Measurements from ENCODE around the gene TRPC4AP.

Gene TRPC4AP

DNA sequence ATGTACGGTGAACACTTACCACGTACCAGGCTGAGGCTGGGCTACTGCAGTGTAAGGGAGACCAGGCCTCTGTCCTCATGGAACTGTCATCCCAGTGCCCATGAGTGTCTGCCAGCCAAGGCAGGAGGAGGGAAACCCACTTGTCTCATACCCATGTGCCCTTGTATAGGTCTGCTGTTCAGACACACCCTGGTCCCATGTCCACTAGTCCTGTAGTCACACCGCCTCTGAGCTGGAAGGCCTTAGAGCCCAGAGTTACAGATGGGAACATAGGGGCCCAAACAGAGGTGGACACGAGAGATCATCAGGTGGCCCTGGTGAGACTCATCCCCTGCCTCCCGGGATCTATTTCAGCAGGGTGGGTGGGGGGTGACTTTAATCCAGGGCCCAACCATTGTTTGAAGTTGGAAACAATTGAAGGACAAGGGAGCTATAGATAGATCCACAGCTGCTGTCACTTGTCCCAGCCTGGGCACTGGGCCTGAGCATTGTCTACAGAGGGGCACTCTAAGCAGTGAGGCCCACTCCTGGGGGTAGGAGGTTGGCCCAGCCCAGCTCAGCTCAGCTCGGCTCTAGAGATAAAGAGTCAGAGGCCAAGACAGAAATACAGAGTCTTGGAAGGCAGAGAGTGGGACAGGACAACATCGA lies 122.3 kb downstream of the TRPC4AP start:
- no peak for DNase-seq (ENCODE audit: low read depth in 2 of 2)

DNA sequence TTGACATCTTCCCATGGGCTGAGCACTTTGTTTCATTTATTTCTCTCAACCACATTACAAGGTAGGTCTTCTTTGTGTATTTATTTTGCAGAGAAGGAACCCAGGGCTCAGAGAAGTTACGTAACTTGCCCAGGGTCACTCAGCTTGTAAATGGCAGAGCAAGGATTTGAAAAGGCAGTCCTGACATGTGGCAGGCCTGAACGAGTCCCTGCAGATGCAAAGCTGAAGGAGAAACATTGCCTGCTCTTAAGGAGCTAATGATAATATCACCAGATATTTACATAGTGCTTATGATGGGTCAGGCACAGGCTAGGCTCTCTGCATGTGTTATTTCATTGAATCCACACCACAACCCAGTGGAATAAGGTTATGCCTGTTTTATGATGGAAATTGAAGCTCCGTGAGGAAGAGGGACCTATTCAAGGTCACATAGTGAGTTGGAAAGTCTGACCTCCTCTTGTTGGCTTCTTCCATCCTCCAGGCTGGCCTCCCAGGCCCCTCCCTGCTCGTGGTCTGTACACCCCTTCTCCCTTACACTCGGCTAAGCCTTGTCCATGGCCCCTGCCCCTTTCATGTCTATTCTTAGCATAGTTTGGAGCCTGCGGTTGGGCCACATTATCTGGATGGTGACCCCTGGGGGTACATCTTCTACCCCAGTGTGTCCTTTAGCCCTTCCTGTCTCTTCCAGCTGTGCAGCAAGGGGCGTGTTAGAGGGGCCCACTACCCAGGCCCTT lies 124.4 kb downstream of the TRPC4AP start:
- DNase-seq (ENCODE audit: low read depth in 2 of 2), result no peak

DNA sequence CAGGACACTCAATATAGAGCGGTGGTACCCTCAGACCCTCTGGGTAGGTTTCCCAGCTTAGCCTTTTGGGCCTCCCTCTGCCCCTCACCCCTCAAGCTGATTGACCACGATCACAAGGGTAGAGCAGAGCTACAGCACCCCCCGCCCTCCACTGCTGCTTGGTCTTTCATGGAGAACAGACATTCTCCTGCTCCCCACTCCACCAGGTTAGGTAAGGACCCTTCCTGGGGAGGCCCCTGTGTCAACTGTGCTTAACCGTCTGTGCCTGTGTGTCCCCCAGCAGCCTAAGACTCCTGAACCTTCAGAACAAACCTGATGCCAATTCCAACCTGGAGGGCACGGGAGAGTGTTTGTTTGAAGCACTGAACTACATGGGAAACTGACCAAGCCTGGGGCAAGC lies 125.2 kb downstream of the TRPC4AP start:
- no peak for DNase-seq (ENCODE audit: low read depth in 2 of 2)

DNA sequence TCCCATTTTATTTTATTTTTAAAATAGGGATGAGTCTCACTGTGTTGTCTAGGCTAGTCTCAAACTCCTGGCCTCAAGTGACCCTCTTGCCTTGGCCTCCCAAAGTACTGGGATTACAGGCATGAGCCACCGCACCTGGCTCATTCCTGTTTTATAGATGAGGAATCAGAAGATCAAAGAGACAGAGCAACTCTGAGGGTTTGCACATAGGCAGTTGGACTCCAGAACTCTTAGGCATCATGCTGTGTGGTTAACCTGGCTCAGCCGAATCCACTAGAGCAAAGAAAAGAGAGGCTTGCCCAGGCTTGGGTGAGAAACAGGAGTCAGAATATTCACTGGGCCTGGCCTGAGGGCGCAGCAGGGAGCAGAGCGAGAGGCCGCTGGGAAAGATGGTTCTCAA lies 127.6 kb downstream of the TRPC4AP start:
- DNase-seq (ENCODE audit: low read depth in 2 of 2), result no peak

DNA sequence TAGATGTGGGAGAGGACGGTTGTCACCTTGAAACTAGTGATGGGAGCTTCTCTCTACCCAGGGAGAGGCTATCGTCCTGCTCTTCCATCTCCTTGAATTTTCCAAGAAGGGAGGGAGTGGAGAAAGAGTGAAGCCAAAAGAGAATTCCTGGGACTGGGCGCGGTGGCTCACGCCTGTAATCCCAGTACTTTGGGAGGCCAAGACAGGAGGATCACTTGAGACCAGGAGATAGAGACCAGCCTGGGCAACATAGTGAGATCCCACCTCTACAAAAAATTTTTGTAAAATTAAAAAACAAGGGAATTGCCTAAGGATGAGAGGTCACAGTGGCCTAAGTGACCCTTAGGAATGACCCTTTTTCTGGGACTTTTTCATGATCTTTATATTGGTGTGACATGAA lies 128.1 kb downstream of the TRPC4AP start:
- no peak for DNase-seq (ENCODE audit: low read depth in 2 of 2)

DNA sequence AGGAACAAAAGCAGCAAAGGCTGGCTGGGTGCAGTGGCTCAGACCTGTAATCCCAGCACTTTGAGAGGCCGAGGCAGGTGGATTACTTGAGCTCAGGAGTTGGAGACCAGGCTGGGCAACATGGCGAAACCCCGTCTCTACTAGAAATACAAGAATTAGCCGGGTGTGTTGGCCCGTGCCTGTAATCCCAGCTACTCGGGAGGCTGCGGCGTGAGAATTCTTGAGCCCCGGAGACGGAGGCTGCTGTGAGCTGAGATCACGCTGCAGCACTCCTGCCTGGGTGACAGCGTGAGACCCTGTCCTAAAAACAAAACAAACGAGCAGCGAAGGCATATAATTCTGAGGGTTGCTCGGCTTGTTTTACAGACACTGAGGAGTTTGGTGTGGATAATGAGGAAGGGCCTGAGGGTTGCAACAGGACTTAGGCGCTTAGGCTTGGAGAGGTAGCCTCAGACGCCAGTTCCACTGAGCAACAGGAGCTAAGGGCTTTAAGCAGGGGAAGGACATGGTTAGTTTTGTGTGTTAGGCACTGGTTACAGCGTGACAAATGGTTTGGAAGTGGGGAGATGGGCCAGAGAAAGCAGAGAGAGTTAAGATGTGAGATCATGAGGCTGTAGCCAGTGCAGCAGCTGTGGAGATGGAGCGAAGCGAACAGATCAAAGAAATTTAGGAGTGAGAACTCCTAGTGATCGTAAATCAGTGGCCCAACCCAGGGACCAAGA lies 135.7 kb downstream of the TRPC4AP start:
- DNase-seq (ENCODE audit: low read depth in 2 of 2), result no peak

DNA sequence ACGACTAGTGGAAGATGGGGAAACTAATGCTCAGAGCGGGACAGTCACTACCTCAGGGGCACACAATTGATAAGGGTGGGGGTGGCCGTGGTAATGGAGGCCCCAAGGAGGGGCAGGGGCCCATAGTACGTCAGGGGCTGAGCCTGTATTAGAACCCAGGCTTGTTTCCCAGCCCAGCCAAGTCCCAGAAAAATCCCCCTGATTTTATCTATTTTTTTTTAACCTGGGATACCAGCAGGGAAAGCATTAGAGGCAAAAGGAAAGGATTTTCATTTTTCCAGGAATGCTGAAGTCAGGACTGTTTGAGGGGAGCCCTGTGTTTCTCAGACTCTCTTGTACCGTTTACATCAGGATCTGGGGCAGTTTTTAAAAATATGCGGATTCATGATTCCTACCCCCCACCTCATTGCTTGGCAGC lies 136.6 kb downstream of the TRPC4AP start:
- DNase-seq (ENCODE audit: low read depth in 2 of 2), result no peak

DNA sequence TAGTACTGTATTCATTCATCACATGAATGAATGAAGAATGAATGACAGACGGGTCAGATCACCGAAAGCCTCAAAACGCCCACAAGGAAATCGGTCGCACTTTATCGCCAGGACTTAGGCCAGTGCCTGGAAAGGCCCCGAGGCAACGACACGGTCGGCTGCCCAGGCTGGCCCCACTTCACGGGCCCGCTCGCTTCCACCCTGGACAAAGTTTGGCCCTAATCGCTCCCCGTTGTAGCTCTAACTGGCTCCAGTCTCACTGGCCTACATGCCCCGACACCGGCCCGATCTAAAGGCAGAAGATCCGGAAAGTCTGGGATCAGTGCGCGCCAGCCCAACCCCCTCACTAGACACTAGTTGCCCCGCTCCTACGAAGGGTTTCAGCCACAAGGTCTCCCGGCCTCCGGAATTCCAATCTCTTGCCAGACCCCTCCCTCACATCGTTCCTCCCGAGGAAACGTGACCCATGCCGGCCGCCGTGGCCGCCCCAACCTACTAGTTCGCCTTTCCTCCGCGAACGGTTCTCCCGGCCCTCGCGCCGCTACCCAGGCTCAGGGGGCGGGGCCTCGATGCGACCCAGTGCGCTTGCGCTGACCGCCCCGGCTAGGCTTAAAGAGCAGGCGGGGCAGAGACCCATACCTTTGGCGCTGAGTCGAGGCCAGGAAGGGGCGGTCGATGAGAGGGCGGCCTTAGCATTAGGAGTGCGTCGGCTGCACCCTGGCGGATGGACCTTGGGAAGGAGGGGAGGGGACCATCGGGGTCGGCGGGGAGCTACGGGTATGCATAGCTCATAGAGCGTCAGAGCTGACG lies 137.2 kb downstream of the TRPC4AP start, which contains the start of the genes GSS and MYH7B:
Gene GSS (minus strand): TSS at position 576 of the 810 bp plus-strand sequence. CDS start 3,954 bp downstream, outside the sequence.
Gene MYH7B (plus strand): TSS at position 638 of the 810 bp plus-strand sequence. CDS start 22,138 bp downstream, outside the sequence.
- DNase-seq (ENCODE audit: low read depth in 2 of 2), result peak; percentile 89 to 93

DNA sequence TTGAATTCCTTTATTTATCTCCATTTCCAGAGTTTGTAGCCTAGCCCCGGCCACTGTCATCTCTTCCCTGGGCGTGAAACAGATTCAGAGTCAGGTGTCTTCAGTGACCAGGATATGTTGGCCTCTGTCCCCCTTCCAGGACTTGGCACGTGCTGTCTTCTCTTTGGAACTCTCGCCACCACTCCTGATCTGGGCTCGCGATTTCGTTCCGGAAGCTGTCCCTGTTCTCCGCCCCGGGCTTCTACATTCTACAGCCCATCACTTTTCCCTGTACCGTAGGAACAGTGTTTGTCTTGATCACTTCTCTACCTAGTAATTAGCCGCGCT lies 137.7 kb downstream of the TRPC4AP start:
- DNase-seq (ENCODE audit: low read depth in 2 of 2), result no peak

DNA sequence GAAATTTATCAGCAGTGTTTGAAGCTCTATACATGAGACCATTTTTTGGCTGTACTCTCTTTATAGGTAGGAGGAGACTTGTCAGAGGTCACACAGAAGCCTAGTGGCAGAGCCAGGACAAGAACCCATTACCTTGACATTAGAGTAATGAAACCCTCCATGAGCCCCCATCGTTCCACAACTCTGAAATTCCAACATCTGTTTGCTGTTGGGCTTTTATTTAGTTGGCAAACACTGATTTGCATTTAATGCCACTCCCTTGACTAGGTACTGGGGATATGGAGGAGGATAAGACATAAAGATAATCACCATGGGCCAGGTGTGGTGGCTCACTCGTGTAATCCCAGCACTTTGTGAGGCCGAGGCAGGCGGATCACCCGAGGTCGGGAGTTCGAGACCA lies 138.6 kb downstream of the TRPC4AP start:
- DNase-seq (ENCODE audit: low read depth in 2 of 2), result no peak

DNA sequence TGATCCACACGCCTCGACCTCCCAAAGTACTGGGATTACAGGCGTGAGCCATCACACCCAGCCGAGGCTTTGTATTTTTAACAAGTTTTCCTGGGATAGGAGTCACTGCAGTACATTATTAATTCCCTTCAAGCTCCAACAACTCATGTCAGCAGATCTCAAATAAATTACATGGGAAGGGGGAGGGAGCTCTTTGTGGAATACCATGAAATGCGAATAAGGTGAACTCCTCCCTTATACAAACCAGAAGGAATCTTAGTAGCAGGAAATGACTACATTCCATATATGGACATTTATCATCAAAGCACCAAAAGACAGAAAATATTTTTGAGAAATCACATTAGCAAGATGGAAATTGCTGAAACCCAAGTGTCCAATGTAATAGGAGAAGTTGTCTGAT lies 139.9 kb downstream of the TRPC4AP start:
- no peak for DNase-seq (ENCODE audit: low read depth in 2 of 2)
